Astrocyte (in vitro differentiated cells and primary cell): ENCODE data around the gene TRPM3. TPM values are rescaled to one million over a fixed set of nuclear protein-coding genes. Genes with fewer than 3 reads are reported as not detected.

Source experiments
- DNase-seq: peaks from one replicate; pipeline ENCODE4 v3.0.0-alpha.2; 2010; ENCODE audit warnings: low read depth
- FAIRE-seq: peaks from 2 replicates; lab custom pipeline; 2011; peaks lifted over from hg19 to GRCh38; lab: Jason Lieb, UNC
- H2AFZ ChIP-seq: 2 replicates; pipeline ENCODE4 v1.6.0; 2012; ENCODE audit warnings: low read depth, low read length, inconsistent platforms
- H3K27ac ChIP-seq: 2 replicates; pipeline ENCODE4 v1.5.1; 2011; ENCODE audit warnings: low read depth, low read length, inconsistent platforms
- H3K27me3 ChIP-seq: 2 replicates; pipeline ENCODE4 v1.6.0; 2011; ENCODE audit warnings: low read length, inconsistent platforms; ENCODE audit not compliant: insufficient read depth
- H3K36me3 ChIP-seq: 2 replicates; pipeline ENCODE4 v1.5.1; 2011; ENCODE audit warnings: low read length, inconsistent platforms; ENCODE audit not compliant: insufficient read depth
- H3K4me1 ChIP-seq: 2 replicates; pipeline ENCODE4 v1.5.1; 2011; ENCODE audit warnings: low read length, inconsistent platforms; ENCODE audit not compliant: insufficient read depth
- H3K4me2 ChIP-seq: 2 replicates; pipeline ENCODE4 v1.6.0; 2012; ENCODE audit warnings: low read length, inconsistent platforms
- H3K4me3 ChIP-seq: 2 replicates; pipeline ENCODE4 v1.5.1; 2011; ENCODE audit warnings: low read depth, mild to moderate bottlenecking, low read length, inconsistent platforms; ENCODE audit not compliant: insufficient read depth
- H3K79me2 ChIP-seq: 2 replicates; pipeline ENCODE4 v1.6.0; 2012; ENCODE audit warnings: mild to moderate bottlenecking, low read length, inconsistent platforms; ENCODE audit not compliant: insufficient read depth
- H3K9ac ChIP-seq: 2 replicates; pipeline ENCODE4 v1.6.0; 2012; ENCODE audit warnings: mild to moderate bottlenecking, low read length, inconsistent platforms
- H3K9me3 ChIP-seq: 2 replicates; pipeline ENCODE4 v1.5.1; 2012; ENCODE audit warnings: low read depth, mild to moderate bottlenecking, low read length, inconsistent platforms; ENCODE audit not compliant: insufficient read depth
- H4K20me1 ChIP-seq: 2 replicates; pipeline ENCODE4 v1.6.0; 2012; ENCODE audit warnings: low read length, inconsistent platforms; ENCODE audit not compliant: insufficient read depth
- H3K27ac Mint-ChIP-seq: one replicate; pipeline ENCODE4 v1.8.0; 2021; ENCODE audit warnings: mild to moderate bottlenecking, mixed read lengths; ENCODE audit not compliant: unreplicated experiment
- H3K27me3 Mint-ChIP-seq: one replicate; pipeline ENCODE4 v1.8.0; 2021; ENCODE audit warnings: low read depth, mixed read lengths; ENCODE audit not compliant: unreplicated experiment
- H3K36me3 Mint-ChIP-seq: one replicate; pipeline ENCODE4 v1.8.0; 2021; ENCODE audit warnings: low read depth, mixed read lengths; ENCODE audit not compliant: unreplicated experiment
- H3K4me1 Mint-ChIP-seq: one replicate; pipeline ENCODE4 v1.8.0; 2021; ENCODE audit warnings: low read depth, mixed read lengths; ENCODE audit not compliant: unreplicated experiment
- H3K4me3 Mint-ChIP-seq: one replicate; pipeline ENCODE4 v1.8.0; 2021; ENCODE audit warnings: mild to moderate bottlenecking, moderate library complexity, mixed read lengths; ENCODE audit not compliant: unreplicated experiment
- H3K9me3 Mint-ChIP-seq: one replicate; pipeline ENCODE4 v1.8.0; 2021; ENCODE audit warnings: mild to moderate bottlenecking, mixed read lengths; ENCODE audit not compliant: unreplicated experiment
- CTCF ChIP-seq: IDR thresholded peaks from 2 replicates; pipeline ENCODE4 v1.5.1; 2011; ENCODE audit warnings: low read depth, mild to moderate bottlenecking, inconsistent platforms, low read length, moderate library complexity; ENCODE audit not compliant: insufficient read depth
- EZH2 ChIP-seq: IDR thresholded peaks from 2 replicates; pipeline ENCODE4 v1.6.1; 2012; ENCODE audit warnings: mild to moderate bottlenecking, low read length, inconsistent platforms; ENCODE audit not compliant: insufficient read depth
- total RNA-seq: library from RNA; stranded (reverse); gene quantifications from 2 replicates; pipeline ENCODE4 v1.2.1, GENCODE V29; 2021

The TRPM3 gene
- total RNA-seq, 1 donor from 2014 or later = 0.14 TPM

DNA sequence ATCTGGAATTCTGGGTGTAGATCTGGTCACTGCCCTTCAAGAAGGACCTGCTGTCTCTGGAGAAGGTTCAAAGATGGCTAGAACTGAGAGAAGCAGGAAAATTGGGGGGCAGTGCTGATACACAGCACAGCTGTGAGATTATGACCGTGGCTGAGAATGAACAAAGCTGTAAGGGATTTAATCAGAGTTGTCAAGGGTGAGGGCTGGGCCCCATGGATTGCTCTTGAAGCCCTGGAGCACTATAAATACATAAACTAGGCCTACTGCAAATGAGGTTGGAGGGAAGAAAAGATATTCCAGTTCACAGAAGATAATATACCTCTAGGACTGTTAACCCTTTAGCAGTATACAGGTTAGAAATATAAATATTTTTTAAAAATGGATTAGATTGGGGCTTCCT, 620.6 kb downstream of the TRPM3 start:
- Mint-ChIP-seq H3K9me3 (no peaks in the 10 kb centered on the region), H3K27ac (no peak overlapping the region), H3K27me3 (peaks cover 7% of the 10 kb centered on the region), H3K4me3 (no peak overlapping the region), H3K4me1 (no peaks in the 10 kb centered on the region), H3K36me3 (no peaks in the 10 kb centered on the region)
- no peaks in the 10 kb centered on the region for H4K20me1 ChIP-seq
- DNase-seq (no peak), FAIRE-seq (no peak)
- no peak for TF ChIP-seq EZH2
- no peak for TF ChIP-seq CTCF
- no peak overlapping the region for H2AFZ ChIP-seq
- no peak overlapping the region for H3K9ac ChIP-seq
- no peaks in the 10 kb centered on the region for H3K4me1 ChIP-seq
- H3K27me3 ChIP-seq = no peaks in the 10 kb centered on the region
- H3K36me3 ChIP-seq = no peaks in the 10 kb centered on the region
- no peaks in the 10 kb centered on the region for H3K9me3 ChIP-seq
- H3K4me2 ChIP-seq = no peak overlapping the region
- H3K27ac ChIP-seq = no peak overlapping the region
- no peak overlapping the region for H3K4me3 ChIP-seq
- no peaks in the 10 kb centered on the region for H3K79me2 ChIP-seq

GRCh38 chr9:70499621-70500020, 621.8 kb downstream of the TRPM3 start:
- peak overlapping the region; percentile 38 for H3K27ac Mint-ChIP-seq
- H3K36me3 ChIP-seq = no peaks in the 10 kb centered on the region
- no peak overlapping the region for H3K9ac ChIP-seq
- FAIRE-seq = no peak
- H3K27me3 ChIP-seq = no peaks in the 10 kb centered on the region
- H3K9me3 ChIP-seq = no peaks in the 10 kb centered on the region
- H3K4me2 ChIP-seq = no peak overlapping the region
- peaks cover 12% of the 10 kb centered on the region for H3K27me3 Mint-ChIP-seq
- H4K20me1 ChIP-seq = no peaks in the 10 kb centered on the region
- TF ChIP-seq EZH2 (no peak), CTCF (no peak)
- H3K79me2 ChIP-seq = no peaks in the 10 kb centered on the region
- no peak overlapping the region for H3K27ac ChIP-seq
- H3K4me3 Mint-ChIP-seq = no peak overlapping the region
- H2AFZ ChIP-seq = no peak overlapping the region
- H3K36me3 Mint-ChIP-seq = no peaks in the 10 kb centered on the region
- no peaks in the 10 kb centered on the region for H3K4me1 ChIP-seq
- H3K9me3 Mint-ChIP-seq = no peaks in the 10 kb centered on the region
- H3K4me3 ChIP-seq = no peak overlapping the region
- no peaks in the 10 kb centered on the region for H3K4me1 Mint-ChIP-seq
- DNase-seq = no peak

GRCh38 chr9:70498866-70499265, 622.6 kb downstream of the TRPM3 start:
- Histone ChIP-seq H3K9ac (no peak overlapping the region), H3K36me3 (no peaks in the 10 kb centered on the region), H3K4me3 (no peak overlapping the region), H3K9me3 (no peaks in the 10 kb centered on the region), H3K79me2 (no peaks in the 10 kb centered on the region), H3K4me1 (no peaks in the 10 kb centered on the region), H3K27me3 (no peaks in the 10 kb centered on the region), H2AFZ (no peak overlapping the region), H4K20me1 (no peaks in the 10 kb centered on the region), H3K4me2 (no peak overlapping the region), H3K27ac (no peak overlapping the region)
- FAIRE-seq = no peak
- Mint-ChIP-seq H3K9me3 (no peaks in the 10 kb centered on the region), H3K27me3 (peaks cover 18% of the 10 kb centered on the region), H3K36me3 (no peaks in the 10 kb centered on the region), H3K27ac (no peak overlapping the region), H3K4me3 (no peak overlapping the region), H3K4me1 (no peaks in the 10 kb centered on the region)
- DNase-seq = no peak
- TF ChIP-seq CTCF (no peak), EZH2 (no peak)
